SK-N-MC (cell line): ENCODE measurements around the gene FHAD1.

Experiments used
- EZH2 ChIP-seq: fragments of 200-600 bp; sonication (generic); IDR thresholded peaks from one replicate; pipeline ENCODE4 v1.6.1; 2017; ENCODE audit warnings: antibody characterized with exemption
- POLR2AphosphoS5 ChIP-seq: IDR thresholded peaks from 2 replicates; pipeline ENCODE4 v1.6.1; 2012; ENCODE audit warnings: mild to moderate bottlenecking, low read depth, low read length, borderline replicate concordance

DNA sequence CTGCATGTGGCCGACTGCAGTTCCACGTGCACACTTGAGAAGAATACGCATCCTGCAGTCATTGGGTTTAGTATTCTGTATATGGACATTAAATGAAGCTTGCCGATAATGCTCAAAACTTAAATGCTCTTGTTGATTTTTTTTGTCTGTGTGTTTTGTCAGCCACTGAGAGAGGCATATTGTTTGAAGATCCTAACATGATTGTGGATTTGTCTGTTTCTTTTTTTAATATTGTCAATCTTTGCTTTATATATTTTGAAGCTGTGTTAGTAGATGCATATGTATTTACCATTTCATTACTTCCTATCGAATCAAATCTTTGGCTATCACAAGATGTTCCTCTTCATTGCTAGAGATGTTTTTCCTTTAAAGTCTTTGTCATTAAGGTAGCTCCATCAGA is 73.2 kb downstream of the FHAD1 start:
- no peak for TF ChIP-seq EZH2
- no peak for TF ChIP-seq POLR2AphosphoS5
